Measurements from ENCODE around the gene PRPF39. TPM values are rescaled to one million over a fixed set of nuclear protein-coding genes. Genes with fewer than 3 reads are reported as not detected.

PRPF39 gene
- total RNA-seq, 4 donors from 2014 or later: 25.1 to 37.7 (median 36.3) TPM

GRCh38 chr14:45135659-45136395, 51.9 kb downstream of the PRPF39 start, which contains the start of gene FANCM:
Gene FANCM (plus strand): TSS chr14:45135930. CDS start chr14:45136032, 102 bp downstream.
- TF ChIP-seq, protein P1, sequence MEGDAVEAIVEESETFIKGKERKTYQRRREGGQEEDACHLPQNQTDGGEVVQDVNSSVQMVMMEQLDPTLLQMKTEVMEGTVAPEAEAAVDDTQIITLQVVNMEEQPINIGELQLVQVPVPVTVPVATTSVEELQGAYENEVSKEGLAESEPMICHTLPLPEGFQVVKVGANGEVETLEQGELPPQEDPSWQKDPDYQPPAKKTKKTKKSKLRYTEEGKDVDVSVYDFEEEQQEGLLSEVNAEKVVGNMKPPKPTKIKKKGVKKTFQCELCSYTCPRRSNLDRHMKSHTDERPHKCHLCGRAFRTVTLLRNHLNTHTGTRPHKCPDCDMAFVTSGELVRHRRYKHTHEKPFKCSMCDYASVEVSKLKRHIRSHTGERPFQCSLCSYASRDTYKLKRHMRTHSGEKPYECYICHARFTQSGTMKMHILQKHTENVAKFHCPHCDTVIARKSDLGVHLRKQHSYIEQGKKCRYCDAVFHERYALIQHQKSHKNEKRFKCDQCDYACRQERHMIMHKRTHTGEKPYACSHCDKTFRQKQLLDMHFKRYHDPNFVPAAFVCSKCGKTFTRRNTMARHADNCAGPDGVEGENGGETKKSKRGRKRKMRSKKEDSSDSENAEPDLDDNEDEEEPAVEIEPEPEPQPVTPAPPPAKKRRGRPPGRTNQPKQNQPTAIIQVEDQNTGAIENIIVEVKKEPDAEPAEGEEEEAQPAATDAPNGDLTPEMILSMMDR (IDR thresholded peaks at IDR 0.05; ENCODE audit: low read depth): no peak

DNA sequence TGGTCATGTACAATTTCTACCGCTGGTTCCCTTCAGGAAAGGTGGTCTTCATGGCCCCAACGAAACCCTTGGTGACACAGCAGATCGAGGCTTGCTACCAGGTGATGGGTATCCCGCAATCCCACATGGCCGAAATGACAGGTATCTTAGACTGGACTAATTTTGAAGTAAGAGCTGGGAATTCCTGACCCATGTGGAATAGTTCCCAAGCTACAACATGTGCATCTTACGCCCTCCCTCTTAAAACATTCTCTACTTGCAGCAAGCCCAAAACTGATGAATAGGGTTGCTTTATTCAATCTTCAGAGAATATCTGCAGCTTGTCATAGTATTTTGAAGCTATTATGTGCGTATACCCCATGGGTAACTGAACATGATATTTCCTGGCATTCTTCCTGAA, 52.5 kb downstream of the PRPF39 start:
- TF ChIP-seq, protein P1 (IDR thresholded peaks at IDR 0.05; ENCODE audit: low read depth): no peak

DNA sequence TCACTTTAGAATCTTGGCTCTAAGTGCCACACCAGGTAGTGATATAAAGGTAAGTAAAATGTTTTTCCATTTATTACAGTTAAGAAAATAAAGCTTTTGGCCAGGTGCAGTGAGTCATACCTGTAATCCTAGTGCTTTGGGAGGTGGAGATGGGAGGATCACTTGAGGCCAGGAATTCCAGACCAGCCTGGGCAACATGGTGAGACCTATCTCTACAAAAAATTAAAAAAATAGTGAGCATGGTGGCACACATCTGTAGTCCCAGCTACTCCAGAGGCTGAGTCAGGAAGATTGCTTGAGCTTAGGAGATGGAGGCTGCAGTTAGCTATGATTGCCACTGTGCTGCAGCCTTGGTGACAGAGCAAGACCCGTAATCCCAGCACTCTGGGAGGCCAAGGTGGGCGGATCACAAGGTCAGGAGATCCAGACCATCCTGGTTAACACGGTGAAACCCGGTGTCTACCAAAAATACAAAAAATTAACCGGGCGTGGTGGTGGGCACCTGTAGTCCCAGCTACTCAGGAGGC, 56.8 kb downstream of the PRPF39 start:
- TF ChIP-seq, protein P1 (IDR thresholded peaks at IDR 0.05; ENCODE audit: low read depth): no peak

DNA sequence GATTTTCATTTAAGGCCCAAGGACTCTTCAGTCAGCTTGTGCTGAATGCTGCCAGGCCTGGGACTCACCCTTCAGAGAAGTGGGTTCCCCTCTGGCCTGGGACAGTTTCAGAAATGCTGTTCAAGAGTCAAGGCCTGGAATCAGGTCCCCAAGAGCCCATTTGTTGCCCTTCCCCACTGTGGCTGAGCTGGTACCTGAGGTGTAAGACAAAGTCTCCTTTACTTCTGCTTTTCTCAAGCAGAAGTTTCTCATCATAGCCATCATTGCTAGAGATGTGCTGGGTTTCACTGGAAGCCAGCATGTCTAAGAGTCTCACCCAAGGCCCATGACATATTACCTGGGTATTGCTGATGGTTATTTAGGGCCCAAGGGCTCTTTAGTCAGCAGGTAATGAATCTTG, 60.7 kb downstream of the PRPF39 start:
- TF ChIP-seq, protein P1 (IDR thresholded peaks at IDR 0.05; ENCODE audit: low read depth): no peak

DNA sequence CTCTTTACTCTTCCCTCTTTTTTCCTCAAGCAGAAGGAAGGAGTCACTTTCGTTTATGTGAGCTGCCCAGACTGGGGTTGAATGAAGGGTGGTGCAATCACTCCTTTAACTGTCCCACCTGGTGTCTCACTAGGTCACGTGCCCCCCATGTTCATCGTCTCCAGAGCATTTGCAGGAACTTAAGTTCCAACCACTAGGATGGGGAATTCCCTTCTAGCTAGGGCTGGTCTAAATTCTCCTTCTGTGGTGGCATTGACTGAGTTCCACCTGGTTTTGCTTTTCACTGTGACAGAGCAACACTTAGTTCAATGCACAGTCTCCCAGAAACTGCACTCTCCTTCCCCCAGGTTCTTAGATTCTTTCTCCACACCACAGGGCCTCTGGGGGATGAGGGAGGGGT, 61.3 kb downstream of the PRPF39 start:
- TF ChIP-seq, protein P1 (IDR thresholded peaks at IDR 0.05; ENCODE audit: low read depth): no peak

- TF ChIP-seq, protein P1 (IDR thresholded peaks at IDR 0.05; ENCODE audit: low read depth): no peak
These were observed 65.7 kb downstream of the PRPF39 start for GRCh38 chr14:45149602-45150001.

DNA sequence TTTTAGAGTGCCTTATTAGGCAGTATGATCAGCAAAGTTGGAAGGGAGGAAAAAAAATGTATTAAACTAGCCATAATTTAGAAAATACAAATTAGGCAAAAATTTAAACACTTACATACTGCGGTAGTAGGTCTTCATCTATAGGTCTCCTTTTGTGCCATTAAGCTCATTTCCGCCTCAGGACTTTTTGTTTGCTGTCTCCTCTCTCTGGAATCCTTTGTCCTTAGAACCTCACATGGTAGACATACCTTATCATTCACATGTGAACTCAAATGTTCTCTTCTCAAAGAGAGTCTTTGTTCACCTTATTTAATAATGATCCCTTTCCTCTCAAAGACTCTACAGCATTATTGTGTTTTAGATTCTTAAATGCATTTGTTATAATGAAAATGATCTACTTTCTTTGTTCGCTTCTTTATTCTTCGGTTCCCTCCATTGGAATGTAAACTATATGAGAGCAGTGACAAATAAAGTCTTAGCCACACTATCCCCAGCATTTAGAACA, 66.5 kb downstream of the PRPF39 start:
- TF ChIP-seq, protein P1 (IDR thresholded peaks at IDR 0.05; ENCODE audit: low read depth): no peak

Measured in subcutaneous adipose tissue (tissue), 4 donors.